Neural progenitor cell (in vitro differentiated cells): ENCODE data around the gene LRRC27.
"Not testable (repeated sequence)": the region's sequence is repeated elsewhere in the genome, so short reads cannot be mapped to it uniquely, and the experiment has no call there.

Source experiments
- CTCF ChIP-seq: fragments of 200-600 bp; sonication (generic); IDR thresholded peaks from 2 replicates; pipeline ENCODE4 v1.5.1; 2017; ENCODE audit warnings: antibody characterized with exemption, mild to moderate bottlenecking
- EZH2phosphoT487 ChIP-seq: fragments of 200-600 bp; sonication (generic); IDR thresholded peaks from 2 replicates; pipeline ENCODE4 v1.6.1; 2017; ENCODE audit warnings: antibody characterized with exemption

- not testable (repeated sequence) for TF ChIP-seq CTCF, EZH2phosphoT487
These were observed 36.5 kb upstream of the LRRC27 start for GRCh38 chr10:132295481-132295880.
